ENCODE results near the gene CLIP4.

DNA sequence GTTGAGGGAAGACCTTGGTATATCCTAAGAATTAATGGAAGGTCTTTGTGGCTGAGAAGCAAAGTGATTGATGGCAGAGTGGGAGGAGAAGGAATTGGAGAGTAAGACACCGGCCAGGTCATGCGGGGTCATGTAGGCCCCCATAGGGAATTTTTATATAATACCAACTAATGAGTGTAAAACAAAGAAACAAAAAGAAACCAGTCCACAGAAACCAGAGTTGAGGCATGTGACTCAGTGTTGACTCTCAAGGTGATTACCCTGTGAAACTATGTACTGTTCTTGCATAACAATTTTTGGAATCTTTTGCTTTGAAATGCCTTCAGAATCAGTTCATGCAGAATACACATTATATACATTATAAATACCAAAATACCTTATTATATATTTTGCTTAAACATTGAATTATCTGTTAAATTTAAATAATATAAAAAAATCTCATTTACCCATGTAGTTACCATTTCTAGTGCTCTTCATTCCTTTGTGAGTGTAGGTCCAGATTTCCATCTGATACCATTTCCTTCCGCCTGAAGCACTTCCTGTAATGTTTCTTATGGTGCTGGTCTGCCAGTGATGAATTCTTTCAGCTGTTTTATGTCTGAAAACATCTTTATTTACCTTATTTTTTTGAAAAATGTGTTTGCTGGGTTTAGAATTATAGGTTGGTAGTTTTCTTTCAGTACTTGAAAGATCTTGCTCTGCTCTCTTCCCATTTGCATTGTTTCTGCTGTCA is 8.6 kb downstream of the CLIP4 start:
- TF ChIP-seq, protein P1, sequence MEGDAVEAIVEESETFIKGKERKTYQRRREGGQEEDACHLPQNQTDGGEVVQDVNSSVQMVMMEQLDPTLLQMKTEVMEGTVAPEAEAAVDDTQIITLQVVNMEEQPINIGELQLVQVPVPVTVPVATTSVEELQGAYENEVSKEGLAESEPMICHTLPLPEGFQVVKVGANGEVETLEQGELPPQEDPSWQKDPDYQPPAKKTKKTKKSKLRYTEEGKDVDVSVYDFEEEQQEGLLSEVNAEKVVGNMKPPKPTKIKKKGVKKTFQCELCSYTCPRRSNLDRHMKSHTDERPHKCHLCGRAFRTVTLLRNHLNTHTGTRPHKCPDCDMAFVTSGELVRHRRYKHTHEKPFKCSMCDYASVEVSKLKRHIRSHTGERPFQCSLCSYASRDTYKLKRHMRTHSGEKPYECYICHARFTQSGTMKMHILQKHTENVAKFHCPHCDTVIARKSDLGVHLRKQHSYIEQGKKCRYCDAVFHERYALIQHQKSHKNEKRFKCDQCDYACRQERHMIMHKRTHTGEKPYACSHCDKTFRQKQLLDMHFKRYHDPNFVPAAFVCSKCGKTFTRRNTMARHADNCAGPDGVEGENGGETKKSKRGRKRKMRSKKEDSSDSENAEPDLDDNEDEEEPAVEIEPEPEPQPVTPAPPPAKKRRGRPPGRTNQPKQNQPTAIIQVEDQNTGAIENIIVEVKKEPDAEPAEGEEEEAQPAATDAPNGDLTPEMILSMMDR (conservative IDR thresholded peaks at IDR 0.05 in 1 of 2, IDR thresholded peaks at IDR 0.05 in 1 of 2; ENCODE audit: extremely low read depth in 1 of 2, insufficient read depth in 1 of 2, low read depth in 1 of 2, low read length in 2 of 2) = no peak
- no peak for TF ChIP-seq EZH2 (IDR thresholded peaks at IDR 0.05; ENCODE audit: borderline replicate concordance, low read length)
